Vagina (tissue), 2 donors: ENCODE results near the gene FER1L5. TPM values are rescaled to one million over a fixed set of nuclear protein-coding genes. Genes with fewer than 3 reads are reported as not detected.

Experiments used
- DNase-seq, 2 donors: peaks; one replicate each; pipeline ENCODE4 v3.0.0-alpha.2; 2017; ENCODE audit errors: extremely low spot score in 2 of 2
- H3K27ac ChIP-seq: fragments of 200-600 bp; sonication (generic); one replicate; pipeline ENCODE4 v1.5.1; 2019
- H3K27me3 ChIP-seq: fragments of 200-600 bp; sonication (generic); one replicate; pipeline ENCODE4 v1.5.1; 2019
- H3K36me3 ChIP-seq, 2 donors: fragments of 200-600 bp; sonication (generic); one replicate each; pipeline ENCODE4 v1.5.1; 2017 to 2019
- H3K4me1 ChIP-seq: fragments of 200-600 bp; sonication (generic); one replicate; pipeline ENCODE4 v1.5.1; 2019
- H3K4me3 ChIP-seq, 2 donors: fragments of 200-600 bp; sonication (generic); 1 replicate in 1 of 2; 2 replicates in 1 of 2; pipeline ENCODE4 v1.5.1; 2016 to 2019
- H3K9me3 ChIP-seq: fragments of 200-600 bp; sonication (generic); one replicate; pipeline ENCODE4 v1.5.1; 2019
- POLR2A ChIP-seq, 2 donors: fragments of 450-650 bp; IDR thresholded peaks; one replicate each; pipeline ENCODE4 v1.6.1; 2017; ENCODE audit warnings: antibody characterized with exemption in 2 of 2, mild to moderate bottlenecking in 2 of 2, moderate library complexity in 2 of 2
- POLR2AphosphoS5 ChIP-seq, 2 donors: sonication (generic); formaldehyde crosslinking; IDR thresholded peaks; one replicate each; pipeline ENCODE4 v1.9.0; 2017; ENCODE audit warnings: antibody characterized with exemption in 2 of 2, mild to moderate bottlenecking in 2 of 2, low read depth in 1 of 2; ENCODE audit not compliant: insufficient read depth in 1 of 2
- intact Hi-C: fragments of 100-400 bp; cut with DNase I; formaldehyde crosslinking; loops from one replicate; pipeline ENCODE4 v1.15.1; 2023
- total RNA-seq: library from RNA; depleted of rRNA; stranded (reverse); fragments of >200 nt; gene quantifications from one replicate; pipeline ENCODE4 v1.2.3, GENCODE V29; 2016
- TF ChIP-seq, protein P1 (sequence below), 3 experiments: fragments of 450-650 bp in 2 of 3; fragments of 200-600 bp in 1 of 3; sonication (generic) in 1 of 3; IDR thresholded peaks; one replicate each; pipeline ENCODE4 v1.5.1; 2017 to 2019; ENCODE audit warnings: antibody characterized with exemption in 3 of 3, mild to moderate bottlenecking in 2 of 3, moderate library complexity in 2 of 3

Gene FER1L5
- total RNA-seq, 1 donor from 2014 or later: 0.74 TPM

DNA sequence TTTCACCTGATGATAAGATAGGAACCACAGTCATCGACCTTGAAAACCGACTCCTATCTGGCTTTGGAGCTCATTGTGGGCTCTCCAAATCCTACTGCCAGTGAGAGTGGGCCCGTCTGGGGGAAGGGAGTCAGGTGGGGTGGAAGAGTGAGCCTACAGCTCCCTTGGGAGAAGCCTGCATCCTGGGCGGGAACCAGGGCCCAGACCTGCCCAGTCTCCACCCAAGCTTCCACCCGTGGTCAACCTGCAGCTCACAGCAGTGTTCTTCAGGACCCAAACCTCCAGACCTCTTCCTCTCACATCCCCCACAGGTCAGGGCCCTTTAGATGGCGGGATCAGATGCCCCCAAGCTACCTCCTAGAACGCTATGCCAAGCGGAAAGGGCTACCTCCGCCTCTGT, 57.1 kb downstream of the FER1L5 start:
- Histone ChIP-seq H3K27me3 (no peaks in the 10 kb centered on the region), H3K36me3 (no peaks in the 10 kb centered on the region), H3K27ac (no peak overlapping the region), H3K9me3 (no peaks in the 10 kb centered on the region), H3K4me3 (no peak overlapping the region), H3K4me1 (no peaks in the 10 kb centered on the region)
- no peak for DNase-seq
- TF ChIP-seq POLR2AphosphoS5 (IDR thresholded peaks at IDR 0.05; ENCODE audit: insufficient read depth in 1 of 2, low read depth in 1 of 2) (no peak), POLR2A (IDR thresholded peaks at IDR 0.05) (no peak)
- TF ChIP-seq, protein P1, sequence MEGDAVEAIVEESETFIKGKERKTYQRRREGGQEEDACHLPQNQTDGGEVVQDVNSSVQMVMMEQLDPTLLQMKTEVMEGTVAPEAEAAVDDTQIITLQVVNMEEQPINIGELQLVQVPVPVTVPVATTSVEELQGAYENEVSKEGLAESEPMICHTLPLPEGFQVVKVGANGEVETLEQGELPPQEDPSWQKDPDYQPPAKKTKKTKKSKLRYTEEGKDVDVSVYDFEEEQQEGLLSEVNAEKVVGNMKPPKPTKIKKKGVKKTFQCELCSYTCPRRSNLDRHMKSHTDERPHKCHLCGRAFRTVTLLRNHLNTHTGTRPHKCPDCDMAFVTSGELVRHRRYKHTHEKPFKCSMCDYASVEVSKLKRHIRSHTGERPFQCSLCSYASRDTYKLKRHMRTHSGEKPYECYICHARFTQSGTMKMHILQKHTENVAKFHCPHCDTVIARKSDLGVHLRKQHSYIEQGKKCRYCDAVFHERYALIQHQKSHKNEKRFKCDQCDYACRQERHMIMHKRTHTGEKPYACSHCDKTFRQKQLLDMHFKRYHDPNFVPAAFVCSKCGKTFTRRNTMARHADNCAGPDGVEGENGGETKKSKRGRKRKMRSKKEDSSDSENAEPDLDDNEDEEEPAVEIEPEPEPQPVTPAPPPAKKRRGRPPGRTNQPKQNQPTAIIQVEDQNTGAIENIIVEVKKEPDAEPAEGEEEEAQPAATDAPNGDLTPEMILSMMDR (IDR thresholded peaks at IDR 0.05): no peak
- intact Hi-C loops: no loop called here

DNA sequence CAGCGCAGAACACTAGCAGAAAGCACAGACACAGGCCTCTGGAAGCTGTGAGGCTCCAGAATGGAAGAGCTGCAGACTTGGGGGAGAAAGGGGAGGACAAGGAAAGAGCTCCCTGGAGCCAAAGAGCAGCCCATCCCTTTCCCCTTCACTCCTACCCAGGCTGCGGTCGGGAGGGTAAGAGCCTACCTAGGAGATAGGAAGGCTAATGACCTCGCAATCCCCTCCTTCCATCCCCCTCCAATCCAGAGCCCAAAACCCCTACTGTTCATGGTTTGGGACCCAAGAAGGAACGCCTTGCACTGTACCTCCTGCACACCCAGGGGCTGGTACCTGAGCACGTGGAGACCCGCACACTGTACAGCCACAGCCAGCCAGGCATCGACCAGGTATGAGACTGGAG, 57.5 kb downstream of the FER1L5 start:
- Histone ChIP-seq H3K9me3 (no peaks in the 10 kb centered on the region), H3K36me3 (no peaks in the 10 kb centered on the region), H3K4me3 (no peak overlapping the region), H3K27me3 (no peaks in the 10 kb centered on the region), H3K27ac (no peak overlapping the region), H3K4me1 (no peaks in the 10 kb centered on the region)
- intact Hi-C loops: no loop called here
- DNase-seq: no peak
- TF ChIP-seq, protein P1 (IDR thresholded peaks at IDR 0.05): no peak
- TF ChIP-seq POLR2AphosphoS5 (IDR thresholded peaks at IDR 0.05; ENCODE audit: insufficient read depth in 1 of 2, low read depth in 1 of 2) (no peak), POLR2A (IDR thresholded peaks at IDR 0.05) (no peak)

DNA sequence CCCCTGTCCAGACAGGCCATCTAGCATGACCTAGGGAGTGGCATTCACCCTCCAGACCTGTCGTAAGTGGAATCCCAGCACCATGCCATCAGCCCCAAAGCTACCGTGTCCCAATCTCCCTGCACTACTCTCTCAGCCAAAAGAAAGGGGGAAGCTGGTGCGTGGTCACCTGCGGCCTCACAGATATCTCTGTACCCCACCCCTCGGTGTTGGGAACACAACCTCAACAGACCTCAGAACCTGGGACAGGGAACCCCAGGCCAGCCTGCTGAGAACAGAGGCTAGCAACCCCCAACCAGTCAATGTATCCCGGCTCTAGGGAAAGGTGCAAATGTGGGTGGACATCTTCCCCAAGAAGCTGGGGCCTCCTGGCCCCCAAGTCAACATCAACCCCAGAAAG, 59.1 kb downstream of the FER1L5 start:
- no peak for DNase-seq
- no peaks in the 10 kb centered on the region for H3K4me1 ChIP-seq
- H3K4me3 ChIP-seq: no peak overlapping the region
- no peak overlapping the region for H3K27ac ChIP-seq
- H3K36me3 ChIP-seq: peaks cover 0 to 14% of the 10 kb centered on the region in 2 donors
- H3K9me3 ChIP-seq: no peaks in the 10 kb centered on the region
- intact Hi-C loops: no loop called here
- no peaks in the 10 kb centered on the region for H3K27me3 ChIP-seq
- TF ChIP-seq, protein P1 (IDR thresholded peaks at IDR 0.05): no peak
- TF ChIP-seq POLR2AphosphoS5 (IDR thresholded peaks at IDR 0.05; ENCODE audit: insufficient read depth in 1 of 2, low read depth in 1 of 2) (no peak), POLR2A (IDR thresholded peaks at IDR 0.05) (no peak)

DNA sequence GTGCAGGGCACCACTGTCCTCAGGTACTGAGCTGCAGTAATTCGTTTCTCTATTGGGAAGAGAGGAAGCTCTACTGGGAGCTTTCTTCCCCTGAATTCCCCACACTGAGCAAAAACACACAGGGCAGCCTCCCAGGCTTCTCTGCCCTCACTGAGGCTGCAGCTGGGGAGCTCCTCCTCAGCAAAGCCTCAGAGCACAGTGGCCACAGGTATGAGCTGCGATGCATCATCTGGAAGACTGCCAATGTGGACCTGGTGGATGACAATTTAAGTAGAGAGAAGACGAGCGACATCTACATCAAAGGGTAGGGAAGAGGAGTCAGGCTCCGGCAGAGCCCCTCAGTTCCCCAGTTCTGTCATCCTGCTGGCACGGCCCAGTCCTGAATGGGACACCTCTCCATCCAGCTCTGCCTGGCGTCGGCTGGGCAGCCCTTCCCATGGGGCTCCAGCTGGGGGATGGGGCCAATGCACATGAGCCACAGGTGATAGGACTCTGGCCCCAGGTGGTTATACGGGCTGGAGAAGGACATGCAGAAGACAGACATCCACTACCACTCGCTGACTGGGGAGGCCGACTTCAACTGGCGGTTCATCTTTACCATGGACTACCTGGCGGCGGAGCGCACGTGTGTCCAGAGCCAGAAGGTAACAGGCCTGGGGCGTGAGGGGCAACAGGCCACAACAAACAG, 59.7 kb downstream of the FER1L5 start:
- TF ChIP-seq POLR2AphosphoS5 (IDR thresholded peaks at IDR 0.05; ENCODE audit: insufficient read depth in 1 of 2, low read depth in 1 of 2) (no peak), POLR2A (IDR thresholded peaks at IDR 0.05) (no peak)
- TF ChIP-seq, protein P1 (IDR thresholded peaks at IDR 0.05): no peak
- intact Hi-C loops: no loop called here
- no peak for DNase-seq
- peaks cover 0 to 20% of the 10 kb centered on the region in 2 donors for H3K36me3 ChIP-seq
- no peaks in the 10 kb centered on the region for H3K27me3 ChIP-seq
- H3K4me1 ChIP-seq: no peaks in the 10 kb centered on the region
- H3K4me3 ChIP-seq: no peak overlapping the region
- H3K9me3 ChIP-seq: no peaks in the 10 kb centered on the region
- no peak overlapping the region for H3K27ac ChIP-seq

DNA sequence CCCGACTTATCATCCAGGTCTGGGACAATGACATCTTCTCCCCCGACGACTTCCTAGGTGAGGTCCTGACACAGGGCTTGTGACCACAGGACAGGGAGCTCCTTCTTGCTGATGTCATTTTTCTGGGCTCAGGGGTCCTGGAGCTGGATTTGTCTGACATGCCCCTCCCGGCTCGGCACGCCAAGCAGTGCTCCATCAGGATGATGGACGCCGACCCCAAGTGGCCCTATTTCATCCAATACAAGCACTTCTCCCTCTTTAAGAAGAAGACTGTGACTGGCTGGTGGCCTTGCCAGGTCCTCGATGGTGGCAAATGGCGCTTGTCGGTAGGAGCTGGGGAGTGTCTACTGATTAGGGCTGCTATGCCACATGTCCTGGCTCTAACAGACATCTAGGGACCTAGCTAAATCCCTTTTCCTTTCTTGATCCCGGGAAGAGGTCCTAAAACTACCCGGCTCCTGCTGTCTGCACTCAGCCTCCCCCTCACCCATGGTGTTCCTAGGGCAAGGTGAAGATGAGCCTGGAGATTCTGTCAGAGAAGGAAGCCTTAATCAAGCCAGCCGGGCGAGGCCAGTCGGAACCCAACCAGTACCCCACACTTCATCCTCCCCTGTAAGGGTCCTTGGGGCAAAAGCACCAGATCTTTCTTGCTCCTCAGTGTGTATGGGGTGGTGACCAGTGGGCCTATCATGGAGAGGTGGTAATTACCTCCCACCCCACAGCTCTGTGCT, 60.6 kb downstream of the FER1L5 start:
- H3K36me3 ChIP-seq: peaks cover 0 to 29% of the 10 kb centered on the region in 2 donors
- TF ChIP-seq, protein P1 (IDR thresholded peaks at IDR 0.05): no peak
- TF ChIP-seq POLR2AphosphoS5 (IDR thresholded peaks at IDR 0.05; ENCODE audit: insufficient read depth in 1 of 2, low read depth in 1 of 2): no peak
- no peak for TF ChIP-seq POLR2A (IDR thresholded peaks at IDR 0.05)
- H3K9me3 ChIP-seq: no peaks in the 10 kb centered on the region
- no peak overlapping the region for H3K27ac ChIP-seq
- DNase-seq: no peak
- intact Hi-C loops: no loop called here
- H3K4me3 ChIP-seq: no peak overlapping the region
- H3K4me1 ChIP-seq: no peaks in the 10 kb centered on the region
- no peaks in the 10 kb centered on the region for H3K27me3 ChIP-seq
